Ovary (tissue), 9 donors: ENCODE data around the gene LRRC4. TPM values are rescaled to one million over a fixed set of nuclear protein-coding genes. Genes with fewer than 3 reads are reported as not detected.

Experiments used
- DNase-seq, 5 donors: peaks; one replicate each; pipeline ENCODE4 v3.0.0-alpha.2; 2019 to 2020
- H3K27ac ChIP-seq, 2 donors: fragments of 200-600 bp; one replicate each; pipeline versions ENCODE4 v1.5.1 to v1.8.0; 2019 to 2022
- H3K27me3 ChIP-seq: fragments of 200-600 bp; one replicate; pipeline ENCODE4 v1.8.0; 2022
- H3K36me3 ChIP-seq: fragments of 200-600 bp; sonication (generic); one replicate; pipeline ENCODE4 v1.5.1; 2019
- H3K4me1 ChIP-seq: one replicate; pipeline ENCODE4 v1.8.1; 2013; ENCODE audit warnings: mild to moderate bottlenecking, moderate library complexity; ENCODE audit not compliant: insufficient read depth
- H3K4me3 ChIP-seq: fragments of 200-600 bp; sonication (generic); one replicate; pipeline ENCODE4 v1.5.1; 2017
- H3K9me3 ChIP-seq, 2 donors: fragments of 200-600 bp in 1 of 2; sonication (generic) in 1 of 2; one replicate each; pipeline versions ENCODE4 v1.5.1 to v1.8.1; 2013 to 2019; ENCODE audit warnings: mild to moderate bottlenecking in 1 of 2, moderate library complexity in 1 of 2
- EP300 ChIP-seq: sonication (generic); formaldehyde crosslinking; IDR thresholded peaks from one replicate; pipeline ENCODE4 v1.6.1; 2017; ENCODE audit warnings: antibody characterized with exemption
- POLR2A ChIP-seq: fragments of 450-650 bp; IDR thresholded peaks from one replicate; pipeline ENCODE4 v1.6.1; 2017; ENCODE audit warnings: antibody characterized with exemption, mild to moderate bottlenecking, moderate library complexity
- WGBS, 3 donors: extraction: QIAGEN DNeasy Blood & Tissue Kit in 1 of 3; methylation state at CpG; one replicate each; pipeline versions ENCODE4 v1.1.5 to v1.1.7; 2013 to 2017; 5-methylcytosine and 5-hydroxymethylcytosine counted together
- intact Hi-C, 4 donors: fragments of 100-400 bp; cut with DNase I; formaldehyde crosslinking; loops; one replicate each; pipeline versions ENCODE4 v1.11.0 to v1.15.1; 2022 to 2023
- polyA plus RNA-seq, 2 donors: library from polyadenylated mRNA; stranded (reverse); fragments of 200-250 nt in 1 of 2; fragments of 350-450 nt in 1 of 2; fragmentation: Illumina TruSeq in 1 of 2; extraction: RNeasy Lipid Tissue Mini Kit (QIAGEN cat#74804) in 1 of 2; gene quantifications; one replicate each; pipeline ENCODE4 v1.2.3, GENCODE V29; 2013 to 2014
- total RNA-seq, 7 donors: library from RNA; depleted of rRNA in 2 of 7; stranded (reverse); fragments of >200 nt in 2 of 7; fragmentation: NEBNext Ultra II Directional in 3 of 7; extraction: Animal tissue kit (Norgen Biotek cat#: 25700) in 3 of 7; gene quantifications; one replicate each; pipeline versions ENCODE4 v1.1.0 to v1.2.4, GENCODE V29; 2016 to 2023
- TF ChIP-seq, protein P1 (sequence below), 3 donors: fragments of 450-650 bp in 2 of 3; fragments of 200-600 bp in 1 of 3; IDR thresholded peaks; one replicate each; pipeline versions ENCODE4 v1.5.1 to v1.8.0; 2016 to 2022; ENCODE audit warnings: antibody characterized with exemption in 3 of 3, mild to moderate bottlenecking in 1 of 3
- donor health status: DM: no; HTN: no; CAD: no; lungs with moderate emphysema.
- donor health status: DM: no; HTN: no; CAD: no.
- donor health status: Bipolar disorder and iron deficiency.
- donor health status: DM: yes; HTN: yes; CAD: no.
- donor health status: DM: no; HTN: no; CAD: no.
- donor health status: DM: yes; HTN: yes; CAD: no.

LRRC4 gene
- total and polyA plus RNA-seq, 9 donors = 0.72 to 16.7 (median 4.6) TPM

DNA sequence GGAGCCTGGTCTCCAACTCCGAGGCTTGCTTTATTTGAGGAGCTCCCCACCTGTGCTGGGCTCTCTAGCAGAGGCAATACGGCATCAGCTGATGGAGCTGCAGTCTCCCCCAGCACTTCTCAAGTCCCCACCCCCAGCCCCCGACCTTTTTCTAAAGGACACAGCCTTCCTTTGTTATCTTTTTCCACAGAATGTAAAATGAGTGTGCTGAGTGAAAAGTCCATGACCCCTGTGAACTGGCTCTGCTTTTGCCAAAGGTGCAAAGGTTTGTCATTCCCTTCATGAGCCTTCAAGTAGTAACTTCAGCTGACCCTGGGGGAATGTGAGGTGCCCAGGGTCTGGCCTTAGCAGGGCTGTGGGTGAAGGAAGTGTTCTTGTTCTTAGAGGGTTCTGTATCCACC, 25.5 kb downstream of the LRRC4 start:
- Histone ChIP-seq H3K4me1 (peaks cover 5% of the 10 kb centered on the region), H3K36me3 (no peaks in the 10 kb centered on the region), H3K4me3 (no peak overlapping the region), H3K9me3 (no peaks in the 10 kb centered on the region), H3K27me3 (no peaks in the 10 kb centered on the region), H3K27ac (no peak overlapping the region)
- no peak for DNase-seq
- no peak for TF ChIP-seq EP300
- no peak for TF ChIP-seq POLR2A
- TF ChIP-seq, protein P1, sequence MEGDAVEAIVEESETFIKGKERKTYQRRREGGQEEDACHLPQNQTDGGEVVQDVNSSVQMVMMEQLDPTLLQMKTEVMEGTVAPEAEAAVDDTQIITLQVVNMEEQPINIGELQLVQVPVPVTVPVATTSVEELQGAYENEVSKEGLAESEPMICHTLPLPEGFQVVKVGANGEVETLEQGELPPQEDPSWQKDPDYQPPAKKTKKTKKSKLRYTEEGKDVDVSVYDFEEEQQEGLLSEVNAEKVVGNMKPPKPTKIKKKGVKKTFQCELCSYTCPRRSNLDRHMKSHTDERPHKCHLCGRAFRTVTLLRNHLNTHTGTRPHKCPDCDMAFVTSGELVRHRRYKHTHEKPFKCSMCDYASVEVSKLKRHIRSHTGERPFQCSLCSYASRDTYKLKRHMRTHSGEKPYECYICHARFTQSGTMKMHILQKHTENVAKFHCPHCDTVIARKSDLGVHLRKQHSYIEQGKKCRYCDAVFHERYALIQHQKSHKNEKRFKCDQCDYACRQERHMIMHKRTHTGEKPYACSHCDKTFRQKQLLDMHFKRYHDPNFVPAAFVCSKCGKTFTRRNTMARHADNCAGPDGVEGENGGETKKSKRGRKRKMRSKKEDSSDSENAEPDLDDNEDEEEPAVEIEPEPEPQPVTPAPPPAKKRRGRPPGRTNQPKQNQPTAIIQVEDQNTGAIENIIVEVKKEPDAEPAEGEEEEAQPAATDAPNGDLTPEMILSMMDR (IDR thresholded peaks at IDR 0.05) = no peak
- intact Hi-C loops = no loop called here
- whole genome bisulfite sequencing, 3 donors = 62 to 69% (median 67%) methylated on average over 3 of the region's 3 CpGs

DNA sequence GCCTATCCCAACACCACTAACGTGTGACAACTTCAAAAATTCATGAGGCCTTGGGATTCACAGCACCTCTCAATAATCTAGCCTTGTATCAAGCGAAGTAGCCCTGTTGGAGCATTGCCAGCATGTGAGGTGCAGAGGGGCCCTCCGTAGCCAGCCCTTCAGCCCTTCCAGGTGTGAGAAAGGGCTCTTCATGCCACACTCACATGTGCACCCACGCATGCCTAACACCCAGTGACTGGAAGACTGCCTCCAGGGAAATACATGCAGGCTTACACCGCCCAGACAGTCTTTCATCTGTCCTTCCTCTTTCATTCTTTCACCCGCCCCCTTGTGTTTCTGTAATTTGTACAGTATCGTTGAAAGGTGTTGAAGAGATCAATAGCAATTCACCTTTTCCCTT, 26.1 kb downstream of the LRRC4 start:
- intact Hi-C loops = no loop called here
- Histone ChIP-seq H3K4me1 (peaks cover 10% of the 10 kb centered on the region), H3K4me3 (no peak overlapping the region), H3K27ac (no peak overlapping the region), H3K27me3 (no peaks in the 10 kb centered on the region), H3K9me3 (no peaks in the 10 kb centered on the region), H3K36me3 (no peaks in the 10 kb centered on the region)
- TF ChIP-seq EP300 (no peak), POLR2A (no peak)
- TF ChIP-seq, protein P1 (IDR thresholded peaks at IDR 0.05) = no peak
- WGBS, 3 donors = 93 to 96% (median 94%) methylated on average over 7 of the region's 7 CpGs
- DNase-seq = no peak

DNA sequence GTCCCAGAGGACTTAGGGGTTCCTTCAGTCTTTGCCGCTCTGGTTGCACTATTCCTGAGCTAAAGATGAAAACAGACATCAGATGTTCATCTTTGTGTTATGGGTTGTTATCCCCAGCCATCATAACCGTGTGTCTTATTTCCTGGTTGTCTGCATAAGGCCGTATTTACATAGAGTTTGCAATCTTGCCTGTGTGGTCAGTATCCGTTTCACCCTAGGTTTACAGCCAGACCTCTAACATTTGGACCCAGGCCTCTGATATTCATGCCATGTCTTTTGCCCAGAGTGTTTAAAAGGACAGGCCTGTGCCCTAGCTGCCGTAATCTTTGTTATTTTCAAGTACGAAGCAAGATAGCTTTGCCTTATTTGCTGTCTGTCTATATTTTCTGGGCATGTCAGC, 26.6 kb downstream of the LRRC4 start:
- H3K27me3 ChIP-seq = no peaks in the 10 kb centered on the region
- intact Hi-C loops = no loop called here
- H3K4me1 ChIP-seq = peaks cover 11% of the 10 kb centered on the region
- no peak for TF ChIP-seq POLR2A
- TF ChIP-seq, protein P1 (IDR thresholded peaks at IDR 0.05) = no peak
- no peak for TF ChIP-seq EP300
- no peak overlapping the region for H3K27ac ChIP-seq
- H3K9me3 ChIP-seq = no peaks in the 10 kb centered on the region
- H3K36me3 ChIP-seq = no peaks in the 10 kb centered on the region
- DNase-seq = no peak
- H3K4me3 ChIP-seq = no peak overlapping the region
- 94% methylated on average over 6 of the region's 6 CpGs for WGBS, 3 donors

DNA sequence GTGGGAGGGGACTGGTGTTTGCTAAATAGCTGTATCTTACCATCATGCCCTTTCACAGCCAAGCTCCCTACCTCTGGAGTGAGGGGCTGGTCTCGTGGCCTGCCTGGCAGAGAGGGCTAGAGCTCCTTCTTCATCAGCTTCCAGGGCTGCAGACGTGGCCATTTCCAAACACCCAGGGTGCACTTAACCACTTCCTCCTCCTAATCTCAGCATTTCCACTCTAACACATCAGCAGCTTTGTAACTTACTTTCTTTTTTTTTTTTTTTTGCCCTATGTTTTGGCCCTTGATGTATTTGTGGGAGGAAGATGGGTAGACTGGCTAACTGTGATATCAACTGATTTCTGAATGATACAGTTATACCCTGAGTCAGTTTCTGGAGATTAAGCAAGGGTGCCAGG, 27.4 kb downstream of the LRRC4 start:
- Histone ChIP-seq H3K4me1 (peaks cover 13% of the 10 kb centered on the region), H3K27ac (no peak overlapping the region), H3K36me3 (no peaks in the 10 kb centered on the region), H3K4me3 (no peak overlapping the region), H3K27me3 (no peaks in the 10 kb centered on the region), H3K9me3 (no peaks in the 10 kb centered on the region)
- DNase-seq = no peak
- TF ChIP-seq POLR2A (no peak), EP300 (no peak)
- TF ChIP-seq, protein P1 (IDR thresholded peaks at IDR 0.05) = no peak
- intact Hi-C loops = no loop called here
- WGBS, 3 donors = 82 to 89% (median 84%) methylated on average over 2 of the region's 2 CpGs

DNA sequence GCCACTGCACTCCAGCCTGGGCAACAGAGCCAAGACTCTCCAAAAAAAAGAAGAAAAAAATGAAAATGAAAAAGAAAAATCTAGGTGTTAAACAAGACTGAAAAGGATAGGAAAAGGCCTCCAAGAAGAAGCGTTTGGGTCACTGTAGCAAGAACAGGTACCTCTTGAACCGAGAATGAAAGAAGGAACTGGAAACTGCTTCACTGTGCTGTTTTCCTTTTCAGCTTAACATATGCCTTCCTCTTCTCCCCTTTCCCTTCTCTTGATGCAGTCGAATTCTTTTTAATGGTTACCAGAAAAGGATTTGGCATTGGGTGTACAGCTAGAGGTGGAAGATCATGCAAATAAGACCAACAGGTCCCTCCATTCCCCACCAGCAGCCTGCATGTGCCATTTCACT, 28.1 kb downstream of the LRRC4 start:
- no peak overlapping the region for H3K27ac ChIP-seq
- H3K4me3 ChIP-seq = no peak overlapping the region
- intact Hi-C loops = no loop called here
- H3K36me3 ChIP-seq = no peaks in the 10 kb centered on the region
- no peak for TF ChIP-seq EP300
- TF ChIP-seq, protein P1 (IDR thresholded peaks at IDR 0.05) = no peak
- TF ChIP-seq POLR2A = no peak
- peaks cover 15% of the 10 kb centered on the region for H3K4me1 ChIP-seq
- 91 to 93% (median 92%) methylated on average over 3 of the region's 3 CpGs for WGBS, 3 donors
- H3K9me3 ChIP-seq = no peaks in the 10 kb centered on the region
- H3K27me3 ChIP-seq = no peaks in the 10 kb centered on the region
- DNase-seq = no peak
